HG02623 (cell line): ENCODE results near the gene PSAP.
A peak's percentile ranks its signal among the peaks of the same experiment; 100 is the strongest.

Experiments used
- ATAC-seq: cut with Tn5 transposase; IDR thresholded peaks from one replicate; pipeline ENCODE4 v1.9.1; 2021; ENCODE audit warnings: moderate library complexity; ENCODE audit not compliant: unreplicated experiment

Gene PSAP

DNA sequence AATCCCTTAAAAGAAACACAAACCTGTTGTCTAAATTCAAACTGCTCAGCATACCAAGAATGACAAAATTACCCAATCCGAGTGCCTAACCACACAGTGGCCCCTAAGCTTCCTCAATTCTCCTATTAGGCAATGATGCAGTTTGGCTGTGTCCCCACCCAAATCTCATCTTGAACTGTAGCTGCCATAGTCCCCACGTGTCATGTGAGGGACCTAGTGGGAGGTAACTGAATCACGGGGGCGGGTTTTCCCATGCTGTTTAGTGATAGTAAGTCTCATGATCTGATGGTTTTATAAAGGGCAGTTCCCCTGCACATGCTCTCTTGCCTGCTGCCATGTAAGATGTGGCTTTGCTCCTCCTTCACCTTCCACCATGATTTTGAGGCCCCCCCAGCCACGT lies 21.9 kb downstream of the PSAP start:
- ATAC-seq: no peak

DNA sequence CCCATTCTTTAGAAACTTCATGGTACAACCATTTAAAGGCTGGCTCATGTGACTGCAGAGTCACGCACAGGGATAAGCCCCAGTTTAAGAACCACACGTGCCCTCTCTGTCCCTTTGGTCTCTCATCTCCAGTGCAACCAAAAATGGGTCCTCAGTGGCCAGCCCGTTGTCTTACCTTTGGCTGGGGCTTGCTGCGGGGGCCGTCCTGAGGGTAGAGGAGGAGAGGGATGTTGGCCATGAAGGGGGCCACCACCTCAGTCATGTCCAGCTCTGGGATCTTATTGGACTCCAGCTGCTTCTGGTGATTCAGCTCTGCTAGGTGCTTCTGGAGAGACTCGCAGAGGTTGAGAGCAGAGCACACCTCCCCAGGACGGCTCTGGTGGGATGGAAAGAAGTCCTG lies 22.3 kb downstream of the PSAP start:
- ATAC-seq: no peak

DNA sequence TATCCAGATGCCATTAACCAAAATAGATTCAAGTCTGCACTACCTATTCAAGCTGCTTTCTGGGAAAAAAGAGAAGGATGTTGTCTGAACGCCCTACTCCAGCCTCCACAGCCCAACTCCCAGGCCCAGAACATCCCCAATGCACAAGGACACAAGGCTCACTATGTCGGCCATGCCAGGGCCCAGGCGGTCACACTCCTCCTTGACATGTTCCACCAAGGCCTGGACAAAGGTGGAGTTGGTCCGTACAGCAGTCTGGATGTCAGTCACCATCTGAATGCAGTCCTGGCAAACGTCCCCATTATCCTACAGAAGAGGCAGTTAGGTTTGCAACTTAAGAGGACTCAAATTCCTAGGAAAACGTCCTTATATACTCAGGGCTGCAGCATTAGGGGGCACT lies 23.2 kb downstream of the PSAP start:
- ATAC-seq: no peak

DNA sequence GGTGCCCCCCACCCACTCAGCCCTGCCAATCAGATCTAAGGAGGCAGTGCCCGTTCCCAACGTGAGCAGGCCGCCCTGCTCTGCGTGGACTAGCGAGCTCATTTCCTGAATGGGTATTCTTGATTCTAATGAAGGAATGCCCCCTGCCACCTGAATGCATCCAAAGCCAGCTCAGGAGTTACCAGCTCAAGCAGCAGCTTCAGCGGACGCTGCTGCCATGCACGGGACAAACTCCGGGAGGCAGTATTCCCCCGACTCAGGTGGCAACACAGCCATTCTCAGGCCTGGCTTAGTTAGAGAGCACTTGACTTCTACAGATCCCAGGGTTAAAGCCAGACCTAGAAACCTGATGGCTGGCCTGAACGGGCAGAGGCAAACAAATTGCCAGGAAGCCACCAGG lies 25.8 kb downstream of the PSAP start:
- ATAC-seq: no peak

DNA sequence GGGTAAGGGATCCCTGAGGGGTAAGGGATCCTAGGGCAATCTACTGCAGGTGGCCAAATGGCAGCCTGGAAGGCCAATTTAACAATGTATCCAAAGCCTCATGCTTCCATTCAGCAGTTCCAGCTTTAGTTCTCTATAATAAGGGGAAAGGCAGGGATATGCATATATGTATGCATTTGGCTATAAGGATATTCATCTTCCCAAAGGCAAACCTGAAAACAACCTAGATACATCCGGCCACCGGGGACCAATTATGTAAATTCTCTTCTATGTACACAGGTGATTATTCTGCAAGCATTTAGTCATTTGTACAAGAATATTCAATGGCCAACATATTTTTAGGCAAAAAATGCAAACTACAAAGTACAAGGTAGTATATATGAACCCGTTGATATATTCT lies 26.7 kb downstream of the PSAP start:
- no peak for ATAC-seq

DNA sequence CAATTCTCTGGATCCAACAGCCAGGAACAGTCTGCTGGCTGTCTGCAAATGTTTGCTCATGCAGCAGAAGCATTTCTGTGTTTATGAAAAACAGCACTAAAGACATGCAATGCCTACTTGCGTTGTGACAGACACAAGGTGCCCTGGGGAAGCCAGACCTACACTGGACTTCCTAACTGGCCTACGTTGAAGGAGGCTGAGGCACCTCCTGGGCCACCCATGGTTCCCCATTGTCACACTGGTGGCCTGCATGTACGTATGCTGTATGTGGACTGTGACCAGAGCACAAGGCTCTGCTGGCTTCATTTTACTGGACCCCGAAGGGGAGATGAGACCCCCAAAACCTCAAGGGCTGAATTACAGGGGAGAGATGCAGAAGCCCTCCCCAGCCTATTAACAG lies 27.7 kb downstream of the PSAP start:
- no peak for ATAC-seq

DNA sequence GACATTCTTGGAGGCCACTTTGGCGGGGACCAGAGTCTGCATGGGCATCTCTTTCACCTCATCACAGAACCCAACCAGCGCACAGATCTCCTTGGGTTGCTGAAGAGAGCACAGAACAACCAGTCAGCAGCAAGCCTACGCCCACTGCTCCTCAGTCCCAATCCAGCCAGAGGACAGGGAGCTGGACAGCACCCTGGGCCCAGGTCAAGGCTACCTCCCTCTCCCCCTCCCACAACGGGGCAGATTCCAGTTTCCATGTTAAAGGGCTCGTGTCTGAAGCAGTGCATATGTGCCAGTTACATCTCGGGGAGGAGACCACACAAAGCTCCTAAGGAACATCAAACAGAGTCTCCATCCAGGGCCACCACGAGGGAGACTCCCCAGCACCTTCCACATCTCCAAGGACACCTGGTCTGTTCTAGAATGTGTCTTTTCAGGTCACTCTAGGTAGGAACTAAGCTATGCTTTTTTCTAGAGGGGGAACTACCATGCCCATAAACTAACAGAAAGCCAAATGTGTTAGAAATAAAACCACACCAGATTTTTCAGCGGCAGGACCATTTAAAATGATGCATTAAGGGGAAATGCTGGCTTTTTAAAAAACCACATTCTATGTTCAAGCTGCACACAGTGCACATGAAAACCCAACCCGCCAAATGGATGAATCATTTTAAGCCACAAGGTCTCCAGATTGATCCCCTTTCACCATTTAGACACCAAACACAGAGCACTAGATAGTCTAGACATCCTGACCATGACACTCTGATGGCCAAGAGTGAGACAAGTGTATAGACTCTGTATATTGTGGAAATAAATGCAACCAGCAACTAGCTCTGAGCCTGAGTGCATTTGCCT lies 28.9 kb downstream of the PSAP start:
- no peak for ATAC-seq

DNA sequence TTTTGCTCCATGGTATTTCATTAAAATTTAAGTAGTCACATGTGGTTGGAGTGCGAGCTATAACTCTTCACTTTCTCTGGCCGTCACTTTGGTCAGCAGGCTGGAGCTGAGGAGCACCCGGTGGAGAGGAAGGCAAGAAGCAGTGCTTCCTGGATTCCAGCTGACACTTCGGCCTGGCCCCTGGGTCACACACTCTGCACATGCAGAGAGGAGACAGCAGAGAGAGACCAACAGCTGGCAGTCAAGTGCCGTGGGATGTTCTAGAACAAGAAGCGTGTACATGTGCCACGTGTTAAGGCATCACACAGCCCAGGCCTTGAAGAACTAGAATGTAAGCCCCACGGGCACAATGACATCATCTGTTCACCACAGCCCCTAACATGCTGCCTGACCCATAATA lies 30.1 kb downstream of the PSAP start:
- no peak for ATAC-seq

DNA sequence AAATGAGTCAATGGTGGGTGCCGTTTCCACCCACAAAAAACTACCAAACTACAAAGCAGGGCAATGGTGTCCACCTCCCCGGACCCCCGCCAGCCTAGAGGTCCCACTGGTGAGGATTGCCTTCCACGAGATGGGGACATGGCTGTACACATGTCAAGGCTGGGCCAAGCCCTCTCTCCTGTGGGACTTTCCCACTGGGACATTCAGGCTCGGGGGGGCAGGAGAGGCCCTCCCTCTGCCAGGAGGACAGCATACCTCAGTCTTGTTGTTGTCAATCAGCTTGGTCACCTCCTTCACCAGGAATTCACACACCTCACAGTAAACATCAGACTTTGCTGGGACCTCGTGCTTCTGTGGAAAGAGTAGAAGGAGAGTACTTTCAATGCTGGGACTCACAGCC lies 31.1 kb downstream of the PSAP start:
- no peak for ATAC-seq

DNA sequence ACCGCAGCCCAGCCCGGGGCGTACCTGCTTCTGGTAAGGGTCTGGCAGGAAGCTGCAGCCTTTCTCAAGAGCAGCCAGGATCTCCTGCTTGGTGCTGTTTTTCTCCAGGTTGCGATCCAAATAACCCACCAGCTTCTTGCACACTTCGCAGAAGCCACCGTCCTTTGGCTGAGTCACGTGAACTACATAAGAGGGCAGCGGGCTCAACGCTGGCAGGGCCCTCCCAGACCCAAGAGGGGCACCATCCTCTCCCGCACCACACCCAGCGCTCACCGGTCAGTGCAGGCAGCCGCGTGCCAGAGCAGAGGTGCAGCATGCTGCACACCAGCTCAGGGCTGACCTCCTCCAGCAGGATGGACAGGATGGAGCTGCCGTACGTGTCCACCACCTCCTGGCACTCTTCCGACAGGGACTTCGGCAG lies 31.6 kb downstream of the PSAP start:
- no peak for ATAC-seq

DNA sequence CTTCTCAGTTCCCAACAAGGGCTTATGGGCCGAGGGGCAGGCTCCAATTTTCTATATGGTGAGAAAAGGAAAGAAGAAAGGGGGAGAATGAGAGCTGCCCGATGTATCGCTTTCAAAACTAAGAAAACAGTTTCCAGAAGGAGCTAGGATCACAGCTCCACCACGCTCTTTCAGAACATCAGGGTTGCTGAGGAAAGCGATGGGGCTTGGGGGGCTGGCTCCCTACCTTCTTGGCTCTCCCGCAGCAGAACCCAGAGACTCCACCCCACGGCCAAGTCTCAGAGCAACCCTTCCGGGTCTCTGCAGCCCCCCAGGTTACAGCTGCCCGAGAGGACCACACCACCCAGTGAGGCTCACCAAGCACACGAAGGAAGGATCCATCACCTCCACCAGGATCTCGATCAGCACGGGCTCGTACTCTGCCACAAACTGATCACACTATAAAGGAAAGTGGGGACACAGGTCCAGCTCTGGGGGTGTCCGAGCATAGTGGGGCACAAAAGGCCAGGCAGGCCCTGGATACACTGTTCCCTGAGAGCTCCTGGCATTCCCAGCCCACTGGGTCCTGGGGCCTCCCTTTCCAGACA lies 32.3 kb downstream of the PSAP start:
- no peak for ATAC-seq

DNA sequence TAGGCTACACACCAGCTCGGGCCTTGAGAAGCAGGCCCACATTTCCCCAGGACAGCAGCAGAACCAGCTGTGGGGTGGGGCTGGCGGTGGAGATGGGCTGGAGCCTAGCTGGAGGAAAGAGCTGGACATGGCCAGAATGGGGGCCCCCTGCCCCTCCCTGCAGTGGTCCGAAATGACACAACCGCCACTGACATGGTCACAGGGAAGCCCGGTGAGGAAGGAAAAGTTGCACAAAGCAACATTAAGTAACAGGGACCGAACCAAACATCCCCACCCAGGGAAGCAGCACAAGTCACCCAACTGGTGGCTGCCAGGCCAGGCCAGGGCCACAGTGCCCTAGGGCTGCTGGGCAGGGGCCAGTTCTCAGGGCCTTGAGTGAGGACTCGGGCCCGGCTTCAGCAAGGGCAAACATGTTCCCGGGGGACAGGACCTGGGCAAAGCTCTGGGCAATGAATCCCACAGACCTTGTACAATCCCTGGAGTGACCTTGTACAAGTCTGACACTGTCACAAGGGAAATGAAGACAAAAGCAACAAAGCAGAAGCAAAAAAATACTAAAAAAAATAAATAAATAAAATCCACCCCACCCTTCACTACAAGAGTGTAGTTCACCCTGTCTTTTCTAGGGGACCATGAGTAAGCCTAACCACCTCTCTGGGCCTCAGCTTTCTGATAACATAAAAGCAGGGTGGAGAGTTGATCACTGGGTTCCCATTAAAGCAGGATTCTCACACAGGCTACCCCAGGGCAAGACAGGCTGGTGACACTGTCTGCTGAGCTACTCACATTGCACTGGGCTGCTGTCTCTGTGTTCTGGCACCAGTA lies 33.0 kb downstream of the PSAP start:
- ATAC-seq: no peak

DNA sequence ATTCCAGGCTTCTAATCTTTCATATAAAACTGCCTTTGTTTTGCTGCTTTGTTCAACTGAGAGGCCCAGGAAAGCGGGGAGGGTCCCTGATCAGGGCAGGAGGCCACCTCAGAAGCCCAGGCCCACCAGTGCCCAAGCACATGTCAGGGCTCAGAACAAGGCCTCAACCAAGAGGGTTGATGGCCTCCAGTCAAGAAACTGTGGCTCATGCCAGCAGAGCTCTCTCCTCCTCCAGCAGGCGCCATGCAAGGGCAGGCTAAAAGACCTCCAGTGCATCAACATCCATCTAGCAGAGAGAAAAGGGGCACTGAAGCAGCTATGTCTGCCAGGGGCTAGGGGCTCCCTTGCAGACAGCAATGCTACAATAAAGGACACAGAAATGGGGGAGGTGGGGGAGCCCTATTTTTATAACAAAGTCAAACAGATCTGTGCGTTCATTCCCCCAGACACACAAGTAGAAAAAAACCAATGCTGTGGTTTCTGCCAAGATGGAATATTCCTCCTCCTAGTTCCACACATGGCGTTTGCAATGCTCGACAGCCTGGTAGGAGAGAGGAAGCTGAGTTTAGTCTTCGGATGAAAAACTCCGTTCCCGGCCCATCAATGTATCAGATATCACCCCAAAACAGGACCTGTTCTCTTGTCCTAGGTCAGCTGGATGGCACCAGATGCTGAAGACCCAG lies 34.0 kb downstream of the PSAP start:
- ATAC-seq: no peak

DNA sequence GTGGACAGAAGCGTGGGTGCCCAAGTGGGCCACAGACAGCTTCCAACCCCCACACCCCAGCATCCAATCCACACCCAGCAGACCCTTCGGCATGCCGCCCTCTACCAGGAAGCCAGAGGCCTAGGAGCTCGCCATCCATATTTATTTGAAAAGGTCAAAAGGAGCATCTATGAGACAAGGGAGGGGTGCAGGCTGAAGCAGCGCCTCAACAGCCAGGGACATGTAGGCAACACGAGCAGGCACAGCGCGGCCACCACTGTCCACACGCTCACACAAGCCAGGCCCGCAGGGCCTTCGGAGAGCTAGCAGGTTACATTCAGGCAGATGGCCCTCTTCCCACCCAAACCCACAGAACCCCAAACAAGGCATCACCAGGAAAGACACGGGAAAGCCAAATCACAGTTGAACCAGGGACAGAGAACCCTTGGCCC lies 34.6 kb downstream of the PSAP start:
- no peak for ATAC-seq

DNA sequence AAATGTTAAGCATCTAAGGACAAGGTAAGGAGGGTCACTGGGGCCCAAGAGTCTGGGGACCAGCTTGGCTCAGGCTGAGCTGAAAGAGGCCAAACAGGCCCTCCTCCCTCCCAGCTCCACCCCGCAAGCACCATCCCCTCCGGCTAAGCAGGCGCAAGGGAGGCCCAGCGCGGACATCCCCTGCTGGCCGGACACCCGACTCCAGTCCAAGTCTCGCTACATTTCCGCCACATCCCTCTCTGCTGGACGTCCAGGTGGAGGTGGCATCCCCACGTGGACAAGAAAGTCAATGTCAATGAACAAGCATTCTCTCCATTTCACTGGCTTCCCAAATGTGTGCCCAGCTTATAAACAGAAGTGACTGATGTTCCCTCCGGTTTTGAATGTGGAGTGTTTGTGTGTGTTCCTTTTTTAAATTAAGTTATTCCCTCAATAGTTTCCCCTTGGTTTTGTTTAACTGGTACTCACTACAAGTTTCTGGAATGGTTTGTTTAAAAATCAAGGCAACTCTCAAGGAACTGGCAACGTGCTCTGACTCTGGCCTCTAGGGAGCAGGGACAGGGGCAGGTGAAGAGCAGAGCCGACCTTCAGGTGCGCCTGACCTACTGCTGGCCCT lies 35.4 kb downstream of the PSAP start:
- no peak for ATAC-seq

DNA sequence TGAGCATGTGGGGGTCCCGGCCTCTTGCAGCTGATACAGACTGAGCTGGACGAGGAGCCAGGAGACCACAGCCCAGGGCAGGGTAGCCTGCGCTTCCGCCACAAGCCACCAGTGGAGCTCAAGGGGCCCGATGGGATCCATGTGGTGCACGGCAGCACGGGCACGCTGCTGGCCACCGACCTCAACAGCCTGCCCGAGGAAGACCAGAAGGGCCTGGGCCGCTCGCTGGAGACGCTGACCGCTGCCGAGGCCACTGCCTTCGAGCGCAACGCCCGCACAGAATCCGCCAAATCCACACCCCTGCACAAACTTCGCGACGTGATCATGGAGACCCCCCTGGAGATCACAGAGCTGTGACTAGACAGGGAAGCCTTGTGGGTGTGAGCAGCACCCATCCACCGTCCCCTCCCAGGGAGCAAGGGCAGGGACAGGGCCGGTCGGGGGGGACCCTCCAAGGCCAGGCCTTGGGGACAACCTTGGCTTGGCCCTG lies 36.1 kb downstream of the PSAP start:
- ATAC-seq: no peak

DNA sequence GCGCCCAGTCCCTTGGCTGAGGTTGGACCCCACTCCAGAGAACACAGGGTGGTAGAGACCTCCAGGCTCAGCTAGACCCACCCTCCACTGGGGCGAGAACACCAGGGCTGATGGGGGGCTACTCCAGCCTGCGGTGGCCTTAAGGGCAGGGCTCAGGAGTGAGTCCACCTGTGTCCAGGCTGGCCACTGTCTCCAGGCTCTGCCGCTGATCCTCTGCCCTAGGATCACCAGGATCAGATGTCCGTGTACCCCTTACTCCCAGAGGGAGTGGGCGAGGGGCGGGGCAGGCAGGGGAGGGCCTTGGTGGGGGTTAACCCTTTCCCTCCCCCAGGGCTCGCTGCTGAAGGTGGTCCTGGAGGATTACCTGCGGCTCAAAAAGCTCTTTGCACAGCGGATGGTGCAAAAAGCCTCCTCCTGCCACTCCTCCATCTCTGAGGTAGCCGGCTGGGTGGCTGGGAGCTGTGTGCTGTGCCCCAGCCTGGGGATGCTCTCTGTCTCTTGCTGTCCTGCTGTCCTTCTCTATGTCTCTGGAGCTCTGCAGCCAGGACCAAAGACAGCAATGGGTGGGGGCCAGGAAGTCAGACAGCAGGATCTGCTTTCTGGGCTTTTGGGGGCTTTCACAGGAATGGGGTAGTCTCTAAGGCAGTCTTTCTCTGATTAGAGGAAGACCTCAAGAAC lies 38.0 kb downstream of the PSAP start:
- ATAC-seq: no peak

DNA sequence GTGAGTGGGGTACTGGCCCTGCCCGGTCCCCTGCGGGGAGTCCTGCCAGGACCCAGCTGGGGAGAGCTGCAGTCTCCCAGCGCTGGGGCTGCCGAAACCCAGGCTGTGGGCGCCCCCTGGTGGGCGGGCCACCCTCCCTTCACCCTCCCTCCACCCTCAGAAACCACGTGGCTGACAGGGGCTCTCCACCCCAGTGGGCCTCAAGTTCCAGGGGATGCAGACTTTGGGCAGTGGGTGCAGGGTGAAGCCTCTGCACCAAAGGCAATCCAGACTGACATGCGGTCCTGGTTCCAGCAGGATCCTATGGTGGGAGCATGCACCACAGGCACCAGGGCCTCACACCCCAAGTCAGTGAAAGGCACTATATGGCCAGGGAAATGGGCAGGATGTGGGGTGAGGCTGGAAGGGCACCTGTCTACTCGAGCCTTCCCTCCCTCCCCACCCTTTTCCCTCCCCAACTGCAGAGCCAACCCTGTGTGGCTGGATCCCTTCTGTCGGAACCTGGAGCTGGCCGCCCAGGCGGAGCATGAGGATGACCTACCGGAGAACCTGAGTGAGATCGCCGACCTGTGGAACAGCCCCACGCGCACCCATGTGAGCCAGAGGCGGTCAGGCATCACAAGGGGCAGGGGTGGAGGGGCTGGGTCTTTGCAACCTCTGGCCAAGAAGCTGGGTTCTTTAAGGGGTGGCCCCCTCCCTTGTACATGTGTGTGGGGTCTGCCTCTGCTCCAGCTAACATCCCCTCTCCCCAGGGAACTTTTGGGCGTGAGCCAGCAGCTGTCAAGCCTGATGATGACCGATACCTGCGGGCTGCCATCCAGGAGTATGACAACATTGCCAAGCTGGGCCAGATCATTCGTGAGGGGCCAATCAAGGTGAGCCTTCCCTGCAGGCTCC lies 38.8 kb downstream of the PSAP start:
- peak; percentile 57 for ATAC-seq

DNA sequence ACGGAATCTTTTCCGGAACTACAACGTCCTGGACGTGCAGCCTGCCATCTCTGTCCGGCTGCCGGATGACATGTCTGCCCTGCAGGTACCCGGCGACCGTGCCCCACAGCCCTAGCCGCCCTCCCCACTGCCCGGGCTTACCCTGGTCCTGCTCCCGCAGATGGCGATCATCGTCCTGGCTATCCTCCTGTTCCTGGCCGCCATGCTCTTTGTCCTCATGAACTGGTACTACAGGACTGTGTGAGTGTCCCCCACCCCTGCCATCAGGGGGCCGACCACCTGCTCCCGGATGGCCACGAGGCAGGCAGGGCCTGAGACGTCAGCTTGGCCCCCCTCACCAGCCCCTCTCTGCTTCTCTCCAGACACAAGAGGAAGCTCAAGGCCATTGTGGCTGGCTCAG lies 39.7 kb downstream of the PSAP start:
- no peak for ATAC-seq
